K562 (cell line): Measurements from ENCODE around the gene NSUN6. TPM values are rescaled to one million over a fixed set of nuclear protein-coding genes. Genes with fewer than 3 reads are reported as not detected.
A peak's percentile ranks its signal among the peaks of the same experiment; 100 is the strongest.

Experiments used
- ATAC-seq: fragments of 200-7000 bp; cut with Tn5 transposase; 3 replicates; pipeline ENCODE4 v1.9.1; 2020; ENCODE audit warnings: moderate library complexity
- BruUV-seq: library from RNA; stranded (reverse); fragments of 400-500 nt; replicated peaks from 2 replicates; lab custom pipeline; 2021; lab: Mats Ljungman, UMichigan
- CTCF ChIA-PET: fragments of 300-600 bp; formaldehyde crosslinking; extraction: SDS; loops from one replicate; lab custom pipeline; 2021; ENCODE audit warnings: low intra/inter-chr PET ratio; lab: Yijun Ruan, JAX
- POLR2A ChIA-PET: fragments of 300-600, 350-650 bp; sonication (Branson Sonifier 250); formaldehyde crosslinking; extraction: SDS; loops from one replicate; lab custom pipeline; 2021; ENCODE audit warnings: antibody characterized with exemption, inconsistent platforms; lab: Yijun Ruan, JAX
- DNase-seq, 4 experiments: peaks; one replicate each; pipeline versions ENCODE4 v3.0.0 to v3.0.0-alpha.2; 2011 to 2018; ENCODE audit warnings: low spot score in 3 of 4, mixed read lengths in 3 of 4; ENCODE audit errors: extremely low read depth in 1 of 4
- FAIRE-seq: peaks from 2 replicates; lab custom pipeline; 2011; peaks lifted over from hg19 to GRCh38; lab: Jason Lieb, UNC
- H2AFZ ChIP-seq: 2 replicates; pipeline ENCODE4 v1.6.0; 2011; ENCODE audit warnings: low read depth, low read length, control low read depth, inconsistent platforms
- H3K27ac ChIP-seq: fragments of 200-600 bp; 3 replicates; pipeline ENCODE4 v1.8.0; 2011; ENCODE audit warnings: low read depth, mild to moderate bottlenecking, control low read depth, inconsistent platforms, low read length, moderate library complexity, mixed read lengths; ENCODE audit errors: extremely low read depth
- H3K27me3 ChIP-seq, 2 experiments: fragments of 300-600 bp in 1 of 2; 2 replicates in 1 of 2; 3 replicates in 1 of 2; pipeline versions ENCODE4 v1.6.0 to v1.8.0; 2011; ENCODE audit warnings: inconsistent platforms in 2 of 2, low read length in 2 of 2, mild to moderate bottlenecking in 1 of 2, mixed read lengths in 1 of 2, moderate library complexity in 1 of 2; ENCODE audit not compliant: control insufficient read depth in 2 of 2, insufficient read depth in 2 of 2
- H3K36me3 ChIP-seq: fragments of 300-600 bp; 3 replicates; pipeline ENCODE4 v1.8.0; 2011; ENCODE audit warnings: mild to moderate bottlenecking, low read length, inconsistent platforms; ENCODE audit not compliant: control insufficient read depth, insufficient read depth
- H3K4me1 ChIP-seq, 2 experiments: fragments of 200-600 bp in 1 of 2; replicated peaks in 1 of 2; 2 replicates in 1 of 2; 3 replicates in 1 of 2; pipeline versions ENCODE4 v1.5.1 to v1.8.0; 2011; ENCODE audit warnings: inconsistent platforms in 2 of 2, low read length in 2 of 2, mild to moderate bottlenecking in 1 of 2, mixed read lengths in 1 of 2, moderate library complexity in 1 of 2; ENCODE audit not compliant: control insufficient read depth in 2 of 2, insufficient read depth in 2 of 2
- H3K4me2 ChIP-seq: 2 replicates; pipeline ENCODE4 v1.6.1; 2011; ENCODE audit warnings: low read length, control low read depth, inconsistent platforms, mixed read lengths; ENCODE audit not compliant: insufficient read depth
- H3K4me3 ChIP-seq: fragments of 200-600 bp; sonication (generic), shearing (Covaris generic); 2 replicates; pipeline ENCODE4 v1.5.1; 2016; ENCODE audit warnings: control low read depth, inconsistent platforms
- H3K79me2 ChIP-seq: fragments of 200-600 bp; 3 replicates; pipeline ENCODE4 v1.8.0; 2011; ENCODE audit warnings: low read length, inconsistent platforms; ENCODE audit not compliant: control insufficient read depth, insufficient read depth
- H3K9ac ChIP-seq, 2 experiments: 2 replicates each; pipeline versions ENCODE4 v1.6.0 to v1.6.1; 2011; ENCODE audit warnings: low read depth in 2 of 2, low read length in 2 of 2, control low read depth in 1 of 2, inconsistent platforms in 1 of 2, mild to moderate bottlenecking in 1 of 2, mixed read lengths in 1 of 2; ENCODE audit not compliant: insufficient read depth in 1 of 2
- H3K9me1 ChIP-seq: one replicate; pipeline ENCODE4 v1.6.0; 2011; ENCODE audit warnings: inconsistent platforms, mild to moderate bottlenecking, low read length, moderate library complexity; ENCODE audit not compliant: control insufficient read depth, insufficient read depth
- H3K9me3 ChIP-seq: replicated peaks from 2 replicates; pipeline ENCODE4 v1.5.1; 2011; ENCODE audit warnings: low read depth, low read length, inconsistent platforms; ENCODE audit not compliant: control insufficient read depth, insufficient read depth
- H4K20me1 ChIP-seq: replicated peaks from 2 replicates; pipeline ENCODE4 v1.6.1; 2011; ENCODE audit warnings: low read length, inconsistent platforms, mixed read lengths; ENCODE audit not compliant: control insufficient read depth, insufficient read depth
- BRCA1 ChIP-seq, 2 experiments: fragments of 450-650 bp in 1 of 2; sonication (generic) in 1 of 2; formaldehyde crosslinking in 1 of 2; IDR thresholded peaks; 2 replicates each; pipeline versions ENCODE4 v1.5.0 to v1.6.1; 2017 to 2020; ENCODE audit warnings: mild to moderate bottlenecking in 1 of 2, missing genetic modification reagents in 1 of 2
- CBX1 ChIP-seq: sonication (generic); IDR thresholded peaks from 2 replicates; pipeline ENCODE4 v1.6.1; 2016; ENCODE audit warnings: antibody characterized with exemption, low read depth, mild to moderate bottlenecking
- CCNT2 ChIP-seq: IDR thresholded peaks from 2 replicates; pipeline ENCODE4 v1.6.1; 2011; ENCODE audit warnings: borderline replicate concordance, low read depth, mild to moderate bottlenecking, moderate library complexity, mixed read lengths, low read length; ENCODE audit not compliant: insufficient read length; ENCODE audit errors: extremely low read depth
- CTCFL ChIP-seq: IDR thresholded peaks from 2 replicates; pipeline ENCODE4 v1.6.1; 2011; ENCODE audit warnings: borderline replicate concordance, low read depth, mild to moderate bottlenecking, moderate library complexity, low read length; ENCODE audit not compliant: insufficient read depth, poor library complexity, severe bottlenecking
- GTF2A2 ChIP-seq: IDR thresholded peaks from 2 replicates; pipeline ENCODE4 v1.6.1; 2016; ENCODE audit warnings: mild to moderate bottlenecking, missing genetic modification characterization, missing compliant biosample characterization
- KLF16 ChIP-seq: IDR thresholded peaks from 2 replicates; pipeline ENCODE4 v1.6.1; 2016; ENCODE audit warnings: antibody characterized with exemption
- SAFB2 ChIP-seq: fragments of 200-400 bp; formaldehyde crosslinking; IDR thresholded peaks from 2 replicates; pipeline ENCODE4 v1.6.1; 2018; ENCODE audit warnings: borderline replicate concordance, low read length, low read depth, moderate library complexity; ENCODE audit not compliant: severe bottlenecking
- SOX6 ChIP-seq: fragments of 450-650 bp; IDR thresholded peaks from 2 replicates; pipeline ENCODE4 v1.6.1; 2014; ENCODE audit warnings: mild to moderate bottlenecking
- ZBTB34 ChIP-seq: fragments of 250-450 bp; sonication (Bioruptor Pico); IDR thresholded peaks from 2 replicates; pipeline ENCODE4 v1.8.0; 2021; ENCODE audit warnings: mild to moderate bottlenecking, moderate library complexity
- ZNF449 ChIP-seq: fragments of 250-450 bp; sonication (Bioruptor Pico); IDR thresholded peaks from 2 replicates; pipeline ENCODE4 v1.8.0; 2022; ENCODE audit warnings: moderate library complexity, mild to moderate bottlenecking, inconsistent platforms
- WGBS: fragments of 100-300 bp; shearing (Covaris generic); methylation state at CpG from one replicate; pipeline ENCODE4 v1.1.6; 2016; ENCODE audit warnings: low coverage, mixed read lengths; ENCODE audit not compliant: insufficient coverage; ENCODE audit errors: missing lambda C conversion rate; 5-methylcytosine and 5-hydroxymethylcytosine counted together
- in situ Hi-C: fragments of 300-500 bp; cut with MboI; formaldehyde crosslinking; loops from 4 replicates; pipeline ENCODE4 v1.15.0; 2018; ENCODE audit warnings: inconsistent platforms, mixed read lengths
- intact Hi-C: fragments of 100-400 bp; cut with micrococcal nuclease; formaldehyde crosslinking; loops from 2 replicates; pipeline ENCODE4 v1.14.2; 2022
- polyA plus RNA-seq, 8 experiments: library from polyadenylated mRNA; depleted of rRNA in 4 of 8; stranded (reverse) in 5 of 8; unstranded in 3 of 8; fragments of >200 nt; fragmentation: Nextera tagmentation in 2 of 8; fragmentation: Illumina TruSeq in 1 of 8; extraction: Ambion mirVana in 2 of 8; extraction: Trizol in 1 of 8; gene quantifications; 2 replicates each; pipeline versions ENCODE4 v1.2.1 to v1.2.3, GENCODE V29; 2011 to 2014; ENCODE audit warnings: inconsistent platforms in 1 of 8, missing spikeins in 1 of 8
- total RNA-seq, 7 experiments: library from RNA; depleted of rRNA in 6 of 7; stranded (reverse); fragments of >200 nt in 6 of 7; fragmentation: Illumina TruSeq in 2 of 7; extraction: Trizol in 2 of 7; gene quantifications; 2 replicates each; pipeline versions ENCODE4 v1.2.1 to v1.2.3, GENCODE V29; 2011 to 2021; ENCODE audit warnings: low replicate concordance in 1 of 7

NSUN6 gene
- total and polyA plus RNA-seq, 9 of the 15 experiments (the other 6 are each of a cell fraction or from before 2014, with no cell fraction given) = 12.5 to 33.1 (median 24.2) TPM

- TF ChIP-seq CBX1 (0 out of 2 replicates have a peak, but pooled peaks have one; percentile 22), GTF2A2 (tag) (no peak), KLF16 (no peak), SOX6 (no peak; the same call in 1 of the 2 replicates), CTCFL (peak; percentile 4)
These were observed at the start of gene NSUN6 (continued) for GRCh38 chr10:18651324-18652007.

- WGBS = 0% methylated on average over 6 of the region's 6 CpGs
- H4K20me1 ChIP-seq = no peaks in the 10 kb centered on the region
- no peaks in the 10 kb centered on the region for H3K36me3 ChIP-seq
- no peaks in the 10 kb centered on the region for H3K4me1 ChIP-seq
- FAIRE-seq (no peak), DNase-seq (no peak), ATAC-seq (no peak)
- H3K4me2 ChIP-seq = no peak overlapping the region
- CTCF ChIA-PET = no interaction called here
- H3K27ac ChIP-seq = no peak overlapping the region
- H3K9me3 ChIP-seq = no peaks in the 10 kb centered on the region
- no peaks in the 10 kb centered on the region for H3K9me1 ChIP-seq
- BruUV-seq = no TSS peak
- no peaks in the 10 kb centered on the region for H3K27me3 ChIP-seq
- POLR2A ChIA-PET = interaction anchor here (0.6 kb wide), 1 partner anchor 19 kb away, joined by 3 read pairs; no protein-coding TSS in a partner anchor
- H2AFZ ChIP-seq = no peak overlapping the region
- intact Hi-C loops (no loop called here), in situ Hi-C loops (no loop called here)
- H3K9ac ChIP-seq = no peak overlapping the region
- H3K79me2 ChIP-seq = no peaks in the 10 kb centered on the region
- H3K4me3 ChIP-seq = no peak overlapping the region
- TF ChIP-seq CCNT2 (no peak), SAFB2 (no peak), ZBTB34 (CRISPR knock-in tag) (no peak), ZNF449 (CRISPR knock-in tag) (no peak), BRCA1 (IDR thresholded peaks at IDR 0.05) (no peak), BRCA1 (CRISPR knock-in tag; IDR thresholded peaks at IDR 0.05) (no peak)
These were observed 48.8 kb upstream of the NSUN6 start for GRCh38 chr10:18699849-18700840.
